ENCODE results near the gene KDM7A. TPM values are rescaled to one million over a fixed set of nuclear protein-coding genes. Genes with fewer than 3 reads are reported as not detected.

The KDM7A gene
- total RNA-seq, 1 experiment from 2014 or later, result 6.6 TPM

DNA sequence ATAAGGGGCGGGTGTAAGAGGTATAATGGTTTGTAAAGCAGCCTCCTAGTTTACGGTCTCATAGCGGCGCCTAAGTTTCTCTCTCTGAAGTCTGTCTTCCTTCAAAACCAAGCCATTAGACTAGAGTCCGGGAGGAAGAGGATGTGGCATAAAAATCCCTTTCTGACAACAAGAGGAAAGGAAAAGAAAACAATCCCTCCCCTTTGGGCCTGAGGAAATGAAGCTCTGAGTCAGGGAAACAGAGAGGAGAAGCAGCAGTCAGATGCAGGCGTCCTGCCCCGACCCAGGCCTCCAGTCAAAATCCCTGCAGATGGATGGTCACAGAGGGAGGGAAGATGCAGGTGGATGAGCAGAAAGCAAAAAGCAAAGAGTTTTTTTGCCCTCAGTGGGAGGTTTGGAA, 137.7 kb downstream of the KDM7A start:
- Histone ChIP-seq H4K5ac (ENCODE audit: insufficient read length, low read depth, low read length) (no peak overlapping the region), H3K9ac (ENCODE audit: extremely low read depth, insufficient read length, low read length) (no peak overlapping the region), H3K4me2 (ENCODE audit: insufficient read depth, insufficient read length, low read length) (no peak overlapping the region), H3T11ph (ENCODE audit: low read length) (no peak overlapping the region), H3K14ac (ENCODE audit: insufficient read depth, low read length) (no peak overlapping the region), H2BK120ac (ENCODE audit: low read depth, low read length, poor library complexity, severe bottlenecking) (no peak overlapping the region), H3K79me1 (ENCODE audit: insufficient read depth, low read depth, low read length, poor library complexity, severe bottlenecking) (no peaks in the 10 kb centered on the region), H3K23me2 (ENCODE audit: insufficient read length, low read depth, low read length, poor library complexity, severe bottlenecking) (no peaks in the 10 kb centered on the region), H4K8ac (replicated peaks; ENCODE audit: insufficient read length, low read depth, low read length) (no peak overlapping the region), H2AFZ (ENCODE audit: low read length) (no peak overlapping the region), H3K56ac (ENCODE audit: insufficient read length, low read depth, low read length) (no peak overlapping the region), H3K4ac (ENCODE audit: low read depth, low read length) (no peak overlapping the region), H2BK5ac (ENCODE audit: insufficient read length, low read length) (no peak overlapping the region), H3K27me3 (ENCODE audit: insufficient read depth, low read length) (no peaks in the 10 kb centered on the region), H2BK20ac (ENCODE audit: low read depth, low read length, poor library complexity, severe bottlenecking) (no peak overlapping the region), H3K23ac (ENCODE audit: insufficient read length, low read depth, low read length) (no peak overlapping the region), H2BK15ac (ENCODE audit: low read depth, low read length) (no peak overlapping the region), H3K79me2 (ENCODE audit: insufficient read depth, low read length) (no peaks in the 10 kb centered on the region; the same call in 1 of the 2 replicates), H3K9me3 (ENCODE audit: control insufficient read depth, low read depth, low read length) (no peaks in the 10 kb centered on the region), H4K91ac (ENCODE audit: insufficient read length, low read depth, low read length) (no peak overlapping the region), H2BK12ac (ENCODE audit: insufficient read length, low read depth, low read length) (no peak overlapping the region), H4K20me1 (ENCODE audit: control insufficient read depth, insufficient read depth, insufficient read length) (no peaks in the 10 kb centered on the region), H3K18ac (ENCODE audit: insufficient read length, low read depth, low read length) (no peak overlapping the region), H3K27ac (ENCODE audit: insufficient read length, low read depth, low read length) (no peak overlapping the region), H3K4me1 (ENCODE audit: insufficient read depth, low read length) (no peaks in the 10 kb centered on the region), H2AK5ac (ENCODE audit: insufficient read length, low read length) (no peak overlapping the region)
- Mint-ChIP-seq H3K4me3 (no peak overlapping the region; a peak in 1 of 5 replicates), H3K27me3 (ENCODE audit: low read depth) (no peaks in the 10 kb centered on the region), H3K27ac (no peak overlapping the region), H3K4me1 (no peaks in the 10 kb centered on the region), H3K36me3 (ENCODE audit: insufficient read depth in 1 of 3, low read depth in 3 of 3) (peaks cover 0 to 25% (median 0%) of the 10 kb centered on the region in 3 experiments; a peak in 2 of 7 replicates), H3K9me3 (no peaks in the 10 kb centered on the region)
- DNase-seq, result no peak
- no peak for TF ChIP-seq CTCF (conservative IDR thresholded peaks at IDR 0.05)
- WGBS (ENCODE audit: extremely low coverage, insufficient read length, low lambda C conversion rate), result no CpG with 5 or more reads among the region's 7 CpGs

All from H9 (cell line).